SU-DHL-6 (cell line): ENCODE results near the gene ARMC12.

Experiments
- EZH2phosphoT487 ChIP-seq: fragments of 200-600 bp; sonication (generic), shearing (Covaris generic); conservative IDR thresholded peaks from 2 replicates; pipeline ENCODE4 v1.6.1; 2018; ENCODE audit warnings: mild to moderate bottlenecking, antibody characterized with exemption, low read length, moderate library complexity, mixed read lengths
- TF ChIP-seq, protein P1 (sequence below): fragments of 200-600 bp; sonication (generic); IDR thresholded peaks from one replicate; pipeline ENCODE4 v1.5.1; 2017; ENCODE audit warnings: antibody characterized with exemption, mild to moderate bottlenecking, low read length, moderate library complexity; ENCODE audit not compliant: insufficient read depth, poor library complexity, severe bottlenecking

DNA sequence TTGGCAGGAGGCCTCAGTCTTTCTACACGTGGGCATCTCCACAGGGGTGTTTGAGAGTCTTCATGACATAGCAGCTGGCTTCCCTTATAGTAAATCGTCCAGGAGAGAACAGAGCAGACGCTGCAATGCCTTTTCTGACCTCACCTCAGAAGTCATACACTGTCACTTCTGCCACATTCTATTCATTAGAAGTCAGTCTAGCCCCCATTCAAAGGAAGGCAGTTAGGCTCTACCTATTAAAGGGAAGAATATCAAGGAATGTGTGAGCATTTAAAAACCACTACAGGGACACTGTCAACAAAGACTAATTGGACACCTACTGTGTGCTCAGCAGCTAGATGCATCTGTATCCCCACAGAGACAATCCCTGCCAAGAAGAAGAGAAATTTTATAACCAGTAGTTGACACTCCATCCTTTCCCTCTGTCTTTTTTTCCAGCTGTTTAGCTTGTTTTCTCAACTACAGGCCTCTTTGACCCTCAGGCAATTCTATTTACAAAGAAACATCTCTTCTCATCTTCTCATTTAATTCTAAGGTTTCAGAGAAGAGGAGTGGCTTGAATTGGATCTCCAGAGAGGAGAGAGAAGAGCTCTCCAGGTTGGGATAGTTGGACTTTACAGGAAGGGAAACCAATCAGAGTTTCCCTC, 18.6 kb downstream of the ARMC12 start:
- TF ChIP-seq, protein P1, sequence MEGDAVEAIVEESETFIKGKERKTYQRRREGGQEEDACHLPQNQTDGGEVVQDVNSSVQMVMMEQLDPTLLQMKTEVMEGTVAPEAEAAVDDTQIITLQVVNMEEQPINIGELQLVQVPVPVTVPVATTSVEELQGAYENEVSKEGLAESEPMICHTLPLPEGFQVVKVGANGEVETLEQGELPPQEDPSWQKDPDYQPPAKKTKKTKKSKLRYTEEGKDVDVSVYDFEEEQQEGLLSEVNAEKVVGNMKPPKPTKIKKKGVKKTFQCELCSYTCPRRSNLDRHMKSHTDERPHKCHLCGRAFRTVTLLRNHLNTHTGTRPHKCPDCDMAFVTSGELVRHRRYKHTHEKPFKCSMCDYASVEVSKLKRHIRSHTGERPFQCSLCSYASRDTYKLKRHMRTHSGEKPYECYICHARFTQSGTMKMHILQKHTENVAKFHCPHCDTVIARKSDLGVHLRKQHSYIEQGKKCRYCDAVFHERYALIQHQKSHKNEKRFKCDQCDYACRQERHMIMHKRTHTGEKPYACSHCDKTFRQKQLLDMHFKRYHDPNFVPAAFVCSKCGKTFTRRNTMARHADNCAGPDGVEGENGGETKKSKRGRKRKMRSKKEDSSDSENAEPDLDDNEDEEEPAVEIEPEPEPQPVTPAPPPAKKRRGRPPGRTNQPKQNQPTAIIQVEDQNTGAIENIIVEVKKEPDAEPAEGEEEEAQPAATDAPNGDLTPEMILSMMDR = no peak
- TF ChIP-seq EZH2phosphoT487 = no peak
